ENCODE data around the gene ZSWIM7. TPM values are rescaled to one million over a fixed set of nuclear protein-coding genes. Genes with fewer than 3 reads are reported as not detected.
A peak's percentile ranks its signal among the peaks of the same experiment; 100 is the strongest.

Gene ZSWIM7
- total RNA-seq, 6 donors from 2014 or later, result 20.8 to 30.7 (median 23.4) TPM

DNA sequence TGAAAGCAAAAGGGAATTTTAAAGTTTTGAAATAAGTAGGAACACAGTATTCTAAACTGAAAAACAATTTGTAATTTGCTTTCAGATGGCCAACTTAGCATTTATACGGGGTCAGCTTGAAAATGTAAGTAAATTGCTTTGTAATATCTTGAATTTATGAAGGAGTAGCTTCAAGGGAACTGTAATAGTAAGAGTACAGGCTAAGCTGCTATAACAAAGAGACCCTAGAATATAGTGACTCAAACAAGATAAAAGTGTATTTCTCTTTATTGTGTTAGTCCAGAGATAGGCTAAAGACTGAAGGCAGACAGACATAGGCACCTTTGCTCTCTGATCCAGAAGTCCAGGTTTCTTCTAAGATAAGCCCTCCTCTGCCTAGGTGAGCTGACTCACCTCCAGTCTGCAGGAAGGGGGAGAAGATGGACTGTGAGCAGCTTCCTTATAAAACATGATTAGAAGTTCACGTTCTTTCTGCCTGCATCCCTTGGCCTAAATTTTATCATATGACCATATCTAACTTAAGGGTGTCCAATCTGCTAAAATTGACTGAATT is 3.3 kb upstream of the ZSWIM7 start:
- 95 to 98% methylated on average over 2 of the region's 2 CpGs for WGBS, 2 donors
- H3K4me1 ChIP-seq, result peaks cover 15 to 38% (median 30%) of the 10 kb centered on the region in 4 donors
- peak overlapping the region in 3 of 4 donors; percentile 13 to 61 (median 48) for H3K27ac ChIP-seq
- TF ChIP-seq EP300 (IDR thresholded peaks at IDR 0.05) (no peak), POLR2A (IDR thresholded peaks at IDR 0.05) (no peak), POLR2AphosphoS5 (IDR thresholded peaks at IDR 0.05) (no peak)
- TF ChIP-seq, protein P1, sequence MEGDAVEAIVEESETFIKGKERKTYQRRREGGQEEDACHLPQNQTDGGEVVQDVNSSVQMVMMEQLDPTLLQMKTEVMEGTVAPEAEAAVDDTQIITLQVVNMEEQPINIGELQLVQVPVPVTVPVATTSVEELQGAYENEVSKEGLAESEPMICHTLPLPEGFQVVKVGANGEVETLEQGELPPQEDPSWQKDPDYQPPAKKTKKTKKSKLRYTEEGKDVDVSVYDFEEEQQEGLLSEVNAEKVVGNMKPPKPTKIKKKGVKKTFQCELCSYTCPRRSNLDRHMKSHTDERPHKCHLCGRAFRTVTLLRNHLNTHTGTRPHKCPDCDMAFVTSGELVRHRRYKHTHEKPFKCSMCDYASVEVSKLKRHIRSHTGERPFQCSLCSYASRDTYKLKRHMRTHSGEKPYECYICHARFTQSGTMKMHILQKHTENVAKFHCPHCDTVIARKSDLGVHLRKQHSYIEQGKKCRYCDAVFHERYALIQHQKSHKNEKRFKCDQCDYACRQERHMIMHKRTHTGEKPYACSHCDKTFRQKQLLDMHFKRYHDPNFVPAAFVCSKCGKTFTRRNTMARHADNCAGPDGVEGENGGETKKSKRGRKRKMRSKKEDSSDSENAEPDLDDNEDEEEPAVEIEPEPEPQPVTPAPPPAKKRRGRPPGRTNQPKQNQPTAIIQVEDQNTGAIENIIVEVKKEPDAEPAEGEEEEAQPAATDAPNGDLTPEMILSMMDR (IDR thresholded peaks at IDR 0.05), result no peak
- ATAC-seq (ENCODE audit: low FRiP score in 2 of 2), result no peak
- H3K36me3 ChIP-seq, result peaks cover 26 to 65% (median 48%) of the 10 kb centered on the region in 4 donors
- H3K4me3 ChIP-seq, result no peak overlapping the region
- DNase-seq, result no peak
- H3K9me3 ChIP-seq, result no peaks in the 10 kb centered on the region
- no peaks in the 10 kb centered on the region for H3K27me3 ChIP-seq

DNA sequence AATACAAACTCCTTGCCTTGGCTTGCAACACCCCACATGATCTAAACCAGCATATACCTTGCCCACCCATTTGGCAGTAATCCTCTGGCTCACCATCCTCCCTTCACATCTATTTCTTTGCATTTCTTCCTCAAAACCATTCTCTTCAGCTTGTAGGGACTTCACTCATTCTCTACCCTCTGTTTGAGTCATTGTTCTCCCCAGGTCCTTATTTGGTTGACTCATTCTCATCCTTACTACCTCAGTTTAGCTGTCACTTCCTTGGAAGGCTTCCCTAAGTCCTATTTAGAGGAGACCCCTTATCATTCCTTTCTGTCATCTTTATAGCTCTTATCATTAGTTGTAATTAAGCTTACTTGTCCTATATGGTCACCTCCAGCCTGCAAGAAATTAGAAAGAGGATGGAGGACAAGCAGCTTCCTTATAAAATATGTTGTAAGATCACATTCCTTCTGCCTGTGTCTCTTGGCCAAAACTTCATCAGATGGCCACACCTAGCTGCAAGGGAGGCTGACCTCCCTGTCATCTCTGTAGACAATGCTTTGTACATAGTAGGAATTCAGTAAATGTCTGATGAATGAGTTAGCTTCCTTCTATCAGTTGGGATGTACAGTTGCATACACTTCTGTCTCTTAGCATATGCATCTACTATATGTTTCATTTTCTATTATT is 1.9 kb upstream of the ZSWIM7 start:
- Histone ChIP-seq H3K27me3 (no peaks in the 10 kb centered on the region), H3K4me3 (peak overlapping the region in 2 of 4 donors; percentile 80 to 81), H3K27ac (no peak overlapping the region), H3K9me3 (no peaks in the 10 kb centered on the region), H3K36me3 (peaks cover 21 to 53% (median 38%) of the 10 kb centered on the region in 4 donors), H3K4me1 (peaks cover 15 to 38% (median 30%) of the 10 kb centered on the region in 4 donors)
- ATAC-seq (ENCODE audit: low FRiP score in 2 of 2) (no peak), DNase-seq (no peak)
- TF ChIP-seq, protein P1 (IDR thresholded peaks at IDR 0.05), result no peak
- TF ChIP-seq POLR2AphosphoS5 (IDR thresholded peaks at IDR 0.05) (no peak), EP300 (IDR thresholded peaks at IDR 0.05) (no peak), POLR2A (IDR thresholded peaks at IDR 0.05) (no peak)

DNA sequence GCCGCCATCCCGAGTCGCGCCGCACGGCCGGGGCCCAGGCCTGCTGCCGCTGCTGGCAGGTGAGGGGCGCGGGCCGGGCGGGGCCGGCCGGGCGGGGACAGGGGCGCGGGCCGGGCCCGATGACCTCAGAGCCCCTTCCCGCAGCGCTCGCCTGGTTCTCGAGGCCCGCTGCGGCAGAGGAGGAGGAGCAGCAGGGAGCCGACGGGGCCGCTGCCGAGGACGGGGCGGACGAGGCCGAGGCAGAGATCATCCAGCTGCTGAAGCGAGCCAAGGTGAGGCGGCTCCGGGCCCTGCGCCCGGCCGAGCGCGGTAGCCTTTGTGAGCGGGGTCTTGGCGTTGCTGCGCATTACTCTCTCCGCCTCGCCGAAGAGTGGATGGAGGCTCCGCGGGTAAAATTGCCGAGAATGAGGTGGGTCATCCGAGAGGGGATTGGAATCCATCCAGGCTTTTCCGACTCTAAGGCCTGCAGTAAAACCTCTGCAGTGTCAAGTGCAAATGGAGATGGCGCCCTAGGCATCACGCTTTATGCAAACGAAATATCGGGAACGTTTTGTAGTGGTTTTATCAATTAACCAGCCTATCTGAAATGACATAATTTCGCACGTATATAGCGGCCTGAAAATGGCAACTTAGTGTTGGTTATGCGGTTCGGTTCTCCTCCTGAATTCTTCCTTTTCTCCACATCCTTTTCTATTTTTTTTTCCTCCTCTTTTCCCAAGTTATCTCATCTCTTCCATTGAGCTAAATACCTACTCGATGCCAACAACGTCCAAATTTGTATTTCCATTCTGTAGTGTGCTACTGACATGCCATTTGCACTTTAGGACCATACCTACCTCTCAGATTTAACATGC is 697 bp upstream of the ZSWIM7 start:
- DNase-seq, result peak in 1 of 2 donors; percentile 28
- TF ChIP-seq EP300 (IDR thresholded peaks at IDR 0.05) (no peak), POLR2AphosphoS5 (IDR thresholded peaks at IDR 0.05) (no peak), POLR2A (IDR thresholded peaks at IDR 0.05) (no peak)
- TF ChIP-seq, protein P1 (IDR thresholded peaks at IDR 0.05), result no peak
- peaks cover 21 to 43% (median 27%) of the 10 kb centered on the region in 4 donors for H3K36me3 ChIP-seq
- H3K9me3 ChIP-seq, result no peaks in the 10 kb centered on the region
- H3K27me3 ChIP-seq, result no peaks in the 10 kb centered on the region
- H3K4me3 ChIP-seq, result peak overlapping the region; percentile 70 to 87 (median 80)
- WGBS, 2 donors, result 2 to 3% methylated on average over 13 to 39 of the region's 64 CpGs
- ATAC-seq (ENCODE audit: low FRiP score in 2 of 2), result peak; percentile 8 to 57
- peaks cover 15 to 33% (median 30%) of the 10 kb centered on the region in 4 donors for H3K4me1 ChIP-seq
- peak overlapping the region; percentile 93 to 97 (median 94) for H3K27ac ChIP-seq

DNA sequence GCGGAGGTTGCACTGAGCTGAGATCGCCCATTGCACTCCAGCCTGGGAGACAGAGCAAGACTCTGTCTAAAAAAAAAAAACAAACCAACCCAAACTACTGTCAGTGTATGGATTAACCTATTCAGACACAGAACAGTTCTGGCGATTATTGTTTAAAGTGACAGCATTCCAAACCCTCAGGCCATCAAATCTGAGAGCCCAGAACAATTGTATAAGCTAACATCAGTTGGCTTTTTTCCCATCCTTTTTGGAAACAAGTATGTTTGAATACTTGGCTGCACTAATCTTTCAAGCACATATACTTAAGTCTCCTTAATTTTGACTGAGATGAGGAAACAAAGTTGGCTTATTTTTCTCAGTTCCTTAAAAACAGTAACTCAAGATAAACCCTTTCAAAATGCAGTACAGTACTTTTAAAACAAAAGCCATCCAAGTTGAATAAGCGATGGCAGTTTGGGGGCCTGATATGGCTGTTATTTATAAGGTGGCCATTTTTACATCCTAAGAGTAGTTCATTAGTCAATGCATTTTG is 1.4 kb downstream of the ZSWIM7 start:
- Histone ChIP-seq H3K4me3 (no peak overlapping the region), H3K4me1 (peaks cover 11 to 31% (median 21%) of the 10 kb centered on the region in 4 donors), H3K36me3 (peaks cover 9 to 26% (median 14%) of the 10 kb centered on the region in 4 donors), H3K27me3 (no peaks in the 10 kb centered on the region), H3K9me3 (no peaks in the 10 kb centered on the region), H3K27ac (peak overlapping the region in 2 of 4 donors; percentile 94 to 97)
- DNase-seq (no peak), ATAC-seq (ENCODE audit: low FRiP score in 2 of 2) (no peak)
- no peak for TF ChIP-seq POLR2A (IDR thresholded peaks at IDR 0.05)
- TF ChIP-seq, protein P1 (IDR thresholded peaks at IDR 0.05), result no peak
- TF ChIP-seq EP300 (IDR thresholded peaks at IDR 0.05), result no peak
- TF ChIP-seq POLR2AphosphoS5 (IDR thresholded peaks at IDR 0.05), result no peak
- WGBS, 2 donors, result 69 to 70% methylated on average over 4 of the region's 4 CpGs

Data from upper lobe of left lung (tissue), 6 donors.